ENCODE measurements around the gene ZNF507.

DNA sequence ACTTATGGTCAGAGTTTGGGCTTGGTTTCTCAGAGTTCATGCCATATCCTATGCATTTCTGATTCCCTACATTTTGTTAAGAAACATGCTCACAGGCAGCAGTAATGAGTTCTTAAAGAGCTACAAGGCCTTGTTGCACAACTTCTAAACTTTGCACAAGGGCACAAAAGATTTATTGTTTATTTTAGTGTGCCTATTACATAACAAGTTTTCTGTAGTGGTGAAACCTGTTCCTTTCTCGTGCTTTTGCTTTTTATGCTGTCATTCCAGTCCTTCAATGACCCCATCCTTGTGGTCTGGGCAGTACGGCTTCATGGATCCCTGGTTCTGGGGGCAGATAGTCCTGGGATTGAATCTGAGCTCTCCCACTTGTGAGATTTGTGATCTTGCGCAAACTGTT is 17.8 kb downstream of the ZNF507 start:
- no peak for TF ChIP-seq ZNF274 (IDR thresholded peaks at IDR 0.05; ENCODE audit: low read depth, low read length)
- no peak for TF ChIP-seq YY1 (IDR thresholded peaks at IDR 0.05; ENCODE audit: insufficient read depth, insufficient read length)

All from NT2/D1 (cell line).